Measurements from ENCODE around the gene SUCO.

- TF ChIP-seq EZH2phosphoT487 (IDR thresholded peaks at IDR 0.05; ENCODE audit: insufficient read depth, low read depth): no peak
- no peak for TF ChIP-seq EZH2 (IDR thresholded peaks at IDR 0.05; ENCODE audit: insufficient read depth, poor library complexity, severe bottlenecking)
Measured at GRCh38 chr1:172630868-172631267, 97.9 kb downstream of the SUCO start.
